Esophagus muscularis mucosa (tissue), 4 donors: ENCODE data around the gene DDR2. TPM values are rescaled to one million over a fixed set of nuclear protein-coding genes. Genes with fewer than 3 reads are reported as not detected.
A peak's percentile ranks its signal among the peaks of the same experiment; 100 is the strongest.

Experiments used
- DNase-seq: peaks from one replicate; pipeline ENCODE4 v3.0.0-alpha.2; 2017; ENCODE audit errors: extremely low spot score
- H3K27ac ChIP-seq, 4 donors: fragments of 200-600 bp; sonication (generic); replicated peaks in 1 of 4; 1 replicate in 3 of 4; 2 replicates in 1 of 4; pipeline ENCODE4 v1.5.1; 2016 to 2019; ENCODE audit warnings: mild to moderate bottlenecking in 1 of 4
- H3K27me3 ChIP-seq, 4 donors: fragments of 200-600 bp; sonication (generic); one replicate each; pipeline versions ENCODE4 v1.5.1 to v1.6.0; 2016 to 2019
- H3K36me3 ChIP-seq, 4 donors: fragments of 200-600 bp; sonication (generic); one replicate each; pipeline ENCODE4 v1.5.1; 2016 to 2019
- H3K4me1 ChIP-seq, 4 donors: fragments of 200-600 bp; sonication (generic); one replicate each; pipeline ENCODE4 v1.5.1; 2016 to 2019
- H3K4me3 ChIP-seq, 4 donors: fragments of 200-600 bp; sonication (generic); 1 replicate in 2 of 4; 2 replicates in 2 of 4; pipeline ENCODE4 v1.5.1; 2016 to 2019; ENCODE audit warnings: mild to moderate bottlenecking in 4 of 4, moderate library complexity in 1 of 4
- H3K9me3 ChIP-seq, 4 donors: fragments of 200-600 bp; sonication (generic); 1 replicate in 3 of 4; 2 replicates in 1 of 4; pipeline ENCODE4 v1.5.1; 2016 to 2019
- CTCF ChIP-seq, 3 experiments: fragments of 200-600 bp in 2 of 3; fragments of 450-650 bp in 1 of 3; sonication (generic) in 2 of 3; IDR thresholded peaks; one replicate each; pipeline ENCODE4 v1.5.1; 2017 to 2019; ENCODE audit warnings: antibody characterized with exemption in 3 of 3, mild to moderate bottlenecking in 2 of 3, moderate library complexity in 1 of 3
- EP300 ChIP-seq: sonication (generic); formaldehyde crosslinking; IDR thresholded peaks from one replicate; pipeline ENCODE4 v1.6.1; 2017; ENCODE audit warnings: antibody characterized with exemption
- POLR2A ChIP-seq: fragments of 450-650 bp; IDR thresholded peaks from one replicate; pipeline ENCODE4 v1.6.1; 2017; ENCODE audit warnings: antibody characterized with exemption, moderate library complexity, mild to moderate bottlenecking, low read depth
- POLR2AphosphoS5 ChIP-seq, 2 donors: sonication (generic); formaldehyde crosslinking; IDR thresholded peaks; one replicate each; pipeline ENCODE4 v1.6.1; 2017; ENCODE audit warnings: antibody characterized with exemption in 2 of 2
- WGBS: methylation state at CpG from one replicate; pipeline ENCODE4 v1.1.5; 2018; 5-methylcytosine and 5-hydroxymethylcytosine counted together
- intact Hi-C: fragments of 100-400 bp; cut with DNase I; formaldehyde crosslinking; loops from one replicate; pipeline ENCODE4 v1.15.1; 2023
- total RNA-seq, 4 donors: library from RNA; depleted of rRNA; stranded (reverse); fragments of >200 nt; gene quantifications; one replicate each; pipeline versions ENCODE4 v1.1.0 to v1.2.1, GENCODE V29; 2016

DDR2 gene
- total RNA-seq, 4 donors from 2014 or later: 143 to 194 (median 175) TPM

- no peaks in the 10 kb centered on the region for H3K27me3 ChIP-seq
- H3K4me3 ChIP-seq: peak overlapping the region in 1 of 4 donors; percentile 4
- no peak for DNase-seq
- H3K4me1 ChIP-seq: peaks cover 55 to 90% (median 88%) of the 10 kb centered on the region in 4 donors
- H3K9me3 ChIP-seq: no peaks in the 10 kb centered on the region
- WGBS: 16% methylated on average over 7 of the region's 7 CpGs
- peak overlapping the region; percentile 76 to 85 (median 78) for H3K27ac ChIP-seq
- TF ChIP-seq POLR2AphosphoS5 (IDR thresholded peaks at IDR 0.05) (peak; percentile 70 to 75), POLR2A (no peak)
- no peaks in the 10 kb centered on the region for H3K36me3 ChIP-seq
- intact Hi-C loops: no loop called here
Observed at GRCh38 chr1:162690672-162691434, 58.6 kb downstream of the DDR2 start.

- H3K27me3 ChIP-seq: no peaks in the 10 kb centered on the region
- intact Hi-C loops: no loop called here
- no peaks in the 10 kb centered on the region for H3K36me3 ChIP-seq
- DNase-seq: no peak
- no peak overlapping the region for H3K4me3 ChIP-seq
- H3K27ac ChIP-seq: peak overlapping the region; percentile 76 to 85 (median 78)
- TF ChIP-seq CTCF (IDR thresholded peaks at IDR 0.05): no peak
- TF ChIP-seq POLR2A: no peak
- TF ChIP-seq POLR2AphosphoS5 (IDR thresholded peaks at IDR 0.05): no peak
- no peak for TF ChIP-seq EP300
- peaks cover 66 to 96% (median 89%) of the 10 kb centered on the region in 4 donors for H3K4me1 ChIP-seq
- WGBS: 43% methylated on average over 4 of the region's 4 CpGs
- H3K9me3 ChIP-seq: no peaks in the 10 kb centered on the region
Observed at GRCh38 chr1:162691999-162692575, 59.8 kb downstream of the DDR2 start.

GRCh38 chr1:162694911-162695310 is 62.6 kb downstream of the DDR2 start:
- no peak overlapping the region for H3K4me3 ChIP-seq
- peaks cover 53 to 92% (median 83%) of the 10 kb centered on the region in 4 donors for H3K4me1 ChIP-seq
- TF ChIP-seq EP300 (no peak), POLR2A (no peak), POLR2AphosphoS5 (IDR thresholded peaks at IDR 0.05) (no peak)
- 85% methylated on average over 4 of the region's 4 CpGs for WGBS
- no peaks in the 10 kb centered on the region for H3K36me3 ChIP-seq
- H3K27ac ChIP-seq: peak overlapping the region; percentile 76 to 85 (median 82)
- no peaks in the 10 kb centered on the region for H3K27me3 ChIP-seq
- intact Hi-C loops: no loop called here
- DNase-seq: no peak
- H3K9me3 ChIP-seq: no peaks in the 10 kb centered on the region

GRCh38 chr1:162695687-162696086 is 63.4 kb downstream of the DDR2 start:
- peaks cover 0 to 3% (median 0%) of the 10 kb centered on the region in 4 donors for H3K36me3 ChIP-seq
- no peak overlapping the region for H3K4me3 ChIP-seq
- H3K27ac ChIP-seq: peak overlapping the region; percentile 76 to 85 (median 82)
- DNase-seq: no peak
- H3K27me3 ChIP-seq: no peaks in the 10 kb centered on the region
- H3K4me1 ChIP-seq: peaks cover 49 to 84% (median 76%) of the 10 kb centered on the region in 4 donors
- no peaks in the 10 kb centered on the region for H3K9me3 ChIP-seq
- no peak for TF ChIP-seq CTCF (IDR thresholded peaks at IDR 0.05)
- TF ChIP-seq POLR2AphosphoS5 (IDR thresholded peaks at IDR 0.05): no peak
- TF ChIP-seq EP300: no peak
- no peak for TF ChIP-seq POLR2A
- intact Hi-C loops: no loop called here
- 47% methylated on average over 1 of the region's 1 CpG for WGBS

- Histone ChIP-seq H3K27me3 (no peaks in the 10 kb centered on the region), H3K4me1 (peaks cover 42 to 82% (median 72%) of the 10 kb centered on the region in 4 donors), H3K9me3 (no peaks in the 10 kb centered on the region), H3K27ac (peak overlapping the region; percentile 76 to 85 (median 82)), H3K4me3 (peak overlapping the region in 2 of 4 donors; percentile 3 to 17), H3K36me3 (peaks cover 0 to 3% (median 0%) of the 10 kb centered on the region in 4 donors)
- intact Hi-C loops: no loop called here
- TF ChIP-seq POLR2A (no peak), EP300 (no peak), POLR2AphosphoS5 (IDR thresholded peaks at IDR 0.05) (peak; percentile 49 to 78), CTCF (IDR thresholded peaks at IDR 0.05) (no peak)
- 21% methylated on average over 5 of the region's 5 CpGs for WGBS
- no peak for DNase-seq
Observed at GRCh38 chr1:162696286-162696862, 64.1 kb downstream of the DDR2 start.
